GM19193 (cell line): ENCODE results near the gene CEPT1.

Experiments used
- POLR2A ChIP-seq: IDR thresholded peaks from 4 replicates; pipeline ENCODE4 v1.6.1; 2011; ENCODE audit not compliant: insufficient read depth, insufficient read length; ENCODE audit errors: extremely low read depth

The CEPT1 gene

DNA sequence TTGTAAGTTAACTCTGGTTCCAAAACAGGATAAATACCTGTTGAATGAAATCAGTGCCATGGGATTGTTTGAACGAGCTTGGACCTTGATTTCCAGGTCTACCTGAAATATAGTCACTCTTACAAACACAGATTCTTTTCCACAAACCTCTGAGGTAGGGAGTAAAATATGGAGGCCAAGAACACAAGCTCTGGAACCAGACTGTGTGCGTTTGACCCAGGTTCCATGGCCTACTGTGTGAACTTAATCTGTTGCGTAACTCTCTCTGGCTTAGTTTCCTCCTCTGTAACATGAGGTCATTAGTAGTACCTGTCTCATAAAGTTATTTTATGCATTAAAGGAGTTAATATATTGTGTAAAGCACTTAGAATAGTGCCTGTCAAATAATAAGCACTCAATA, 35.3 kb downstream of the CEPT1 start:
- TF ChIP-seq POLR2A, result no peak

DNA sequence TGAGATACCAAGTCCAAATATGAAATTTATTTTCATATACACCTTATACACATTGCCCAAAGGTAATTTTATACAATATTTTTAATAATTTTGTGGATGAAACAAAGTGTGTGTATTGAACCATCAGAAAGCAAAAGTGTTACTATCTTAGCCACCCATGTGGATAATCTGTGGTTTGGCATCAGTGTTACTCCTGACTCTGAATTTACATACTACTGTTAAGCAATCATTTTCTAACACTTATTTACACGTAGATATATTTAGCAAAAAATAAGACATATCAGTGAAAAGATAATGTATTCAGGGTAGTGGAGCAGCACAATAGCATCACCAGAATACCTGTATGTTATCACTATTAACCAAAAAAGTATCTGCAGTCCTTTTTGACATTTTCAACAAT, 36.7 kb downstream of the CEPT1 start:
- no peak for TF ChIP-seq POLR2A

DNA sequence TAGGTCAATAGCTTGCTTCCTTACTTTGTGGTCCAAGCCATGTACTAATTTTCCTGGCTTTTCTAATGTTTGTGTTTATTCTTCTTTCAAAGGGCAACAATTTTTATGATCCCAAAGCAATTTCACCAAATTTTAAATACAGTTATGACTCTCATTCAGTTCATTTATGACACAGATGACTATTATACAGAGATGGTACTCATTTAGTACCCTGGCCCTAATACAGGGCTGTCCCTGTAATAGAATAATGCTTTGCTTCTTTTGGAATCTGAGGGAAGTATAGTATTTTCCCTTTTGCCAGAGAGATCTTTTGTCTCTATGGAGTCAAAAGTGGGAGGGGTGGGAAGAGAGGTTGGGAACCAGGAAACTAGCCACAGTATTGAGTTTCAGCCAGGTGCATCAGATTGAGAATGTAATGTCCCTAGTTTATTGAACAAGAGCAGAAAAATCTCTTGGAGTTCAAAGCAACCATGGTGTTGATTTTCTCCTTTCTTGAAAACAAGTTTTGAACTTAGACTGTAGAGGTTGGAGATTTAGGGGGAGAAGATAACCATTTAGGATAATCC, 40.0 kb downstream of the CEPT1 start:
- no peak for TF ChIP-seq POLR2A

DNA sequence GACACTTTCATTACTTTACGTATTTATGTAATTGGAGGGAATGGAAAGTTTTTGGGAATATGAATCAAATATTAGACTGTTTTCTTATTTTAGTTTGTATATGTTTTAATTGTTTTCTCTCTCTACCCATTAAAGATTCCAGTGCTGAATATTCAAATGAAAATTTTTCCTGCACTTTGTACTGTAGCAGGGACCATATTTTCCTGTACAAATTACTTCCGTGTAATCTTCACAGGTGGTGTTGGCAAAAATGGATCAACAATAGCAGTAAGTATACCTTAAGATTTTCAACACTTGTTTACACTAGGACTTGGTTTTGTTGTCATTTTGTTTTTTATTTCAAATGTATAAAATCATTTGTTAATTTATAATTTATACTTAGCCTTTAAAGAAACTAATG, 42.0 kb downstream of the CEPT1 start:
- TF ChIP-seq POLR2A, result no peak

DNA sequence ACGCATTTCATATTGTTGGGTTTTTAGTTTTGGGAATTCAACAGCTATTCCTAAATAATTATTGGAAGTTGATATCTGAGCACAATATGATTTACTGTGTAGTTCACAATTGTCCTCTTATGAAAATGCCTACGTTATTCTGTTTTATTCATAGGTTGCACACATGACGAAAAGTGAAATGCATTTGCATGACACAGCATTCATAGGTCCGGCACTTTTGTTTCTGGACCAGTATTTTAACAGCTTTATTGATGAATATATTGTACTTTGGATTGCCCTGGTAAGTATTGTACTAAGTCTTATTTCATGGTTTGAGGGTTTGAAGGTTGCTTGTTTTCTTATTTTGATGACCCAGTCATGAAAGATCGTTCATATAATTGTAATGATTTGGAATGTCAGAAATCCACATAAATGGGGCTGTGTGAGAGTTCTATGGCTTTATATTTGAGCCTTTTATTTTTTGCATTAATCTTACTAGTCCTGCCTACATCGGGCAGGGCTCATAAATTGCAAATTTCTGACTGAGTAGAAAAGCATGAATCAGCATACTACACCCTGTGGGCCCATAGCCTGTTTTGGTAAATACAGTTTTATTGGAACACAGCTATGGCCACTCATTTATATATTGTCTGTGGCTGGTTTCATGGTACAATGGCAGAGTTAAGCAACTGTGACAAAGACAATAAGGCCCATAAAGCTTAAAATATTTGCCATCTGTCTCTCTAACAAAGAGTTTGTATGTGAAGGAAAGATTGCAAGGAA, 43.5 kb downstream of the CEPT1 start:
- TF ChIP-seq POLR2A, result no peak

DNA sequence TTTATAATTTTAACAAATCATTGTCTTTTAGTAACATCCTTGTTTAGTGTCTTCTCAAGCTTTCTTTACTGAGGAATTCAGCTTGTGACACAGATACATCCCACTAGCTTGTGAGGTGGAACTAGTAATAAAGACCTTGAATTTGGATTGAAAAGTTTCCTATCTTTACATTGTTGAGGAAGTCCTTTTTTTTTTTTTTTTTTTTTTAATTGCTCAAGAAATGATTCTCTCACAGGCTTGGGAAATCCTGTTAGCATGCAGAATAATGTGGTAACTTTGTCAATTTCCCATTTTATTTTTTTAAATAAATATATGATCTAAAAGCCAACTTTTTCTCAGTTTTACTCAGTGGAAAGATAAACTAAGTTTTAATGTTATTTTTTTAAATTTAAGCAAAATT, 44.6 kb downstream of the CEPT1 start:
- no peak for TF ChIP-seq POLR2A

DNA sequence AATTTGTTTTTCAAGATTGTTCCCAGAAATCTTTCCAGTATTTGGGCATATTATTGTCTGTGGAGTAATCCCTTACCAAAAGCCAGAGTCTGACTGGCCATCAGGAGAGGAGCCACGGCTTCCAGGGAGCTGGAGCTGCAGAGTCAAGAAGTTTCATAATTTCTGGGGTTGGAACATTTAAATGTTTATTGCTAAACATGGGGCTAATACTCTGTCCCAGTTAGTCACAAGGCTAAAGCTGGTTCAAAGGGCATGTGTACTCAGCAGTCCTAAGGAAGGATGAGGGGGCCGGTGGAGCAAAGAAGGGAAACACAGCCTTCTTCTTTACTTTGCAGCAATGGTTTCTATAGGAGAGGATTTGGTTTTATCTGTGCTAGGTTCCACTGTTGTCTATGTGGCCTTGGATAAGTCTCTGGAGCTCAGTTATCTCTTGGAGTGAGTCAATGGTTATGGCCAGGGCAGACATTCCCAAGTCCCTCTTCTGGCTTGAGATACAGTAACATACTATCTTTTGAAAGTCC, 51.0 kb downstream of the CEPT1 start:
- TF ChIP-seq POLR2A, result no peak

DNA sequence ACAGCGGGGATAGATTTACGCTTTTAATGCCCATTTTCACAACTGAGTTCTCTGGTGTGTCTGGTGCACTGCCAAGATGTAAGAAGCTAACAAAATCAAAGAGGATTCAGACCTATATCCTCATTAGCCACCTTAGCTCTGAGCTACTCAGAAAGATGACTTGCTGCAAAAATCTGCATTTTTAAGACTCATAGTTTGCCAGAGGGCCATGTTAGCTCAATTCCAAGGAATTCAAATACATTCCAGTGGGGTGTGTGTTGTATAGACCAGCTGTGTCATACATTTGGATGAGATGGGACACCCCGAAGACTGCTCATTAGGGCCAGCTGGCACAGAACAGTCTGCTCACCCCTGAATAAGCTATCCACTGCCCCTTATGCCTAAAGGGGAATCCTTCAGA, 51.5 kb downstream of the CEPT1 start:
- TF ChIP-seq POLR2A, result no peak

DNA sequence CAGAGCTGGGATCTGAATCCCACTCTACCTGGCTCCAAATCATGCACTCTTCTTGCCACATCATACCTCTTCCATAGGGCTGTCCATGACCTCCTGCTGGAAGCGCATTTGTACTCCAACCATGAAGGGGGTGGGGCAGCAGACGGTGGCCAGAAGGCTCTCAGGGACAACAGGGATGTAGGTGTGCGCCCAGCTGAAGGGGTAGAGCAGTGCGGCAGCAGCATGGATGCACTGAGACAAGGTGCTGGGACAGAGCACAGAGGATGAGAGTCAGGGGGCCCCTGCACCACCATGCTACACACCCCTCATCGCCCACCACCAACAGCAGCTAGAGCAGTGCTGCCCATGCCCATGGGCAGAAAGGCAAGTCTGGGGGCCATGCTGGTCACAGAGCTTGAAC, 52.1 kb downstream of the CEPT1 start:
- no peak for TF ChIP-seq POLR2A

DNA sequence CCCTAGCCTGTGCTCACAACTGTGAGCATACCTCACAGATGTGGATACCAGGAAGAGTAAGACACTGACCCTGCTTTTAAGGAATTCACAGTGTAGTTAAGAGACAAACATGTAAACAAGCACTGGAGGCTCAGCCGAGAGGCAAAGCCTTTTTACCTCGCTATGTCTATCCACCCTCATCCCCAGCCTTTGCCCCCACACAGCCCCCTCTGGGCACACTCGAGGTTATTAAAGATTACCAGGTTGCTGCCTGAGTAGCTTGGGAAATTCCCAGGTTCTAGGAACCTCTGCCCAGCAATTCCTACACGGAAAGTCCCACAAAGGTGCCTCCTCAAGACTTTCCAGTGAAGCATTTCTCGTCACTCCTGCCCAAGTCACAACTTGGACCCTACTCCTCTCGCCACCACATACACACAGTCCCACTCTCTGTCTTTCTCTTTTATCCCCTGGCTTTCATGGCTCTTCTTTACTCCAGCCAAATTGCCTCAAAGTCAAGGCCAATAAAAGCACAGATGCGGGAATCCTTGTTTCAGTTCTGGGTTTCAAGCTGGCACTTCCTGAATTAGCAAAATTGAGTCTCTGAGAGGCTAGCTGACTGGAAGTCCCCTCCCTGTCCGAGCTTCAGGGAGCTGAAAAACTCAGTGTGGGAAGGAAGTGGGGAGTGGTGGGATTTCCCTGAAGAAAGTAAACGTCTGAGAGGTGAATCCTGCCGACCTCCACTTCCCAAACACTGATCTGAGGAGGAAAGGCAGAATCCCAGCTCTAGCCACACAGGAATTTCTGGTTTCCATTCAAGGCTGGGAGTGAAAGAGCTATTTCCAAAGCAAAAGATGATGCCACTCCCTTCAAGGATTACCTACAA, 52.9 kb downstream of the CEPT1 start:
- TF ChIP-seq POLR2A, result no peak

DNA sequence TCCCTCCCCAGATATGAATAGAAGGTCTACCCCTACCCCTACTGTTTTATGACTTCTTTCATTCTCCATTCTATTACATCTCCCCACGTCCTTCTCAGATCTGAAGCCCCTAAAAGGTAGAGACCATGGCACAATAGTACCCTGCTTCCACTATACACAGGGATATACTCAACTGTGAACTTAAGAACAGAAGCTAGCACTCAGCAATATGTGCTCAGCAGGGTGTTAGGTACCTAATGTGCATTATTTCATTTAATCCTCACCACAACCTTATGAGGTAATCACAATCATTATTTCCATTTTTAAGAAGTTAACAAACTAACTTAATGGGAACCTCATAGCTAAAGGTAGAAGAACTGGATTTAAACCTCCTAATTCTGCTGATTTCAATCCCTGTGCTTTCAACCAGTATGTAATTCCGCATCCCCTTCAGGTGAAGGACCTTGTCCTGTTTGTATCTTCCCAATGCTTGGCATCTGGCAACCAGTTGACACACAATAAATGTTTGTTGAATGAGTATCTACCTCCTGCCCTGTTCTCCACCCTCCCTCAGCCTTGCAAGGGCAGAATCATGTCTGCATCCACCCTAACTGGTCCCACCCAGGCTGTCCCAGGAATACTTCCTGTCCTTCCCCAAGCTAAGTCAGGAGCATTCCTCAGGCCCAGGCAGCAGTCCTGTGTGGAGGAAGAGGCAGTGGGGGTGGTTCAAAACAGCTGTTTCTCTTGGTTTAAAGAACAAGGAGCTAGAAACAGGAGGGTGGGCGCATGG, 53.9 kb downstream of the CEPT1 start:
- TF ChIP-seq POLR2A, result no peak

DNA sequence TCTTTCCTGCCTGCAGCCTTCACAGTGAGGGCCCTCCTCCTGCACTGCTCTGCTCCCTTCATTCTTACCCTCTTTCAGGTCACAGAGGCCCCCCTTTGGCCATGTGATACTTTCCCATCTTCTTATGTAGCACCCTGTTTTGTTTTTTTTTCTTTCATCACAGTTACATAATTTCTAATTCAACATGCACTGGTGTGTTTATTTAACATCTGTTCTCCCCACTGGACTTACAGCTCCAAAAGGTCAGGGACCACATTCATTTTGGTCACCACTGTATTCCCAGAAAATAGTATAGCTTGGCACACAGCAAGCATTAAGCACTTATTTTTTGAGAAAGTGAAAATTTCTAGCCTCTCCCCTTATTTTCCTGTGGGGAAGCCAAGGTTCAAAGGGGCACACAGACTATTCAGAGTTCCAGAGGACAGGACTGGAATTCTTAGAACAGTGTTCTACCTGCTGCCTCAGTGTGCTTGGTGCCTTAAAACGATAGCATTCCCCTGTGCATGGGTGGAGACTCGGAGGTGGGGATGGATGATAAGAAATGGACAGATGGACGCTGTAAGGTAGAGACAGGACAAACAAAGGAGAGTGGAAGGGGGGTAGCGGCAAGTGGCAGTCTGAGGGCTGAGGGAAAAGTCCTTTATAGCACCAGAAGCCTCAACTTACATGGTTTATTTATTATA, 55.1 kb downstream of the CEPT1 start:
- TF ChIP-seq POLR2A, result no peak

DNA sequence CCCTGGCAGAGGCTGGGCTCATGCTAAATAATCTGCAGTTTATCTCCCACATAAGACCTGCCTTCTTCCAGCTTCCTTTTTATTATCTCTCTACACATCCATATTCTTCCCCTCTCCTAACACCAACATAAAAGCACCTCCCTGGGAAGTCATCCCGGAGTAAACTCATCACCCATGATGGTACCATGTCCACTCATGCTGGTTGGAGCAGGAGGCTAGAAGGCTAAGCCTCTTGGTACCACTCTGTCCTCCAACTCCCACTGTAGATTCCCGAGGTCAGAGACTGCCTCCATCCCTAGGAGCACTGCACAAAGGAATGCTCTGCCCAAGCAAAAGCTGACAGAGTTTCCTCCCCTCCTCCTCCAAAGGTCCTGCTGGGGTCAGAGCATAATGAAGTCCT, 56.2 kb downstream of the CEPT1 start:
- no peak for TF ChIP-seq POLR2A

DNA sequence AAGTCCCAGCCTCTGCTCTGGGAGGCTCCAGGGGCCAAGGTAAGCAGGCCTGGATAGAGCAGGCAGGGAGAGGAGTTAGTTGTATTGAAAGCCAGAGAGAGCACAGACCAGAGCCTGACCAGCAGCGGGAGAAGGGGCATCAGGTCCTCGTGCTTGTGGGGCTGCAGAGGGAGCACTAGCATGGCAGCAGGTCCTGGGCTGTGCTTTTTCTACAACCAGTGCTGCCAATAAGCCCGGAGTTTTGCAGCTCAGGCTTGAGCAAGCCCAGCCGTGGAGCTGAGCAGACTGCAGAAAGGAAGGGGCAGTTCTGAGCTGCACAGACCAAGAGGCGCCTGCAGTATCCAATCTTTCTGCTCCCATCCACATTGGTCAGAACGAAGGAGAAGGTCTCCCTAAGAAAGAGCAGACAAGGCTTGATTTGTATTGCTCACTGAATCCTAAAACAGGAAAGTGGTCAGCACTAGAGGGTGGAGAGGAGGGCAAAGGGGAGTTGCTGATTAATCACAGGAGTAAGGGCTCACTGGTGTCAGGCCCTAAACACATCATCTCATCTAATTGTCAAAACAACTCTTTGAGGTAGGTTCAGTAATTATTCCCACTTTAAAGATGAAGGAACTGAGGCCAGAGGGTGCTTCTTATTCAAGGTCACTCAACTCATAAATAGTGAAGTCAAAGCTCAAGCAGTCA, 57.7 kb downstream of the CEPT1 start:
- TF ChIP-seq POLR2A, result no peak
